GM12878 (cell line): ENCODE data around the gene HOMER2. TPM values are rescaled to one million over a fixed set of nuclear protein-coding genes. Genes with fewer than 3 reads are reported as not detected.

Source experiments
- ATAC-seq: fragments of 200-7000 bp; cut with Tn5 transposase; 3 replicates; pipeline ENCODE4 v1.9.1; 2020; ENCODE audit warnings: mild to moderate bottlenecking, moderate library complexity
- BruUV-seq: library from RNA; stranded (reverse); fragments of 400-500 nt; replicated peaks from 2 replicates; lab custom pipeline; 2021; lab: Mats Ljungman, UMichigan
- CTCF ChIA-PET: fragments of 300-600 bp; sonication (Branson Sonifier 250); formaldehyde crosslinking; extraction: SDS; loops from one replicate; lab custom pipeline; 2021; ENCODE audit warnings: inconsistent platforms; lab: Yijun Ruan, JAX
- POLR2A ChIA-PET: fragments of 350-600 bp; formaldehyde crosslinking; extraction: SDS; loops from one replicate; lab custom pipeline; 2021; ENCODE audit warnings: inconsistent platforms; lab: Charles Lee
- RAD21 ChIA-PET: fragments of 300-600 bp; sonication (Branson Sonifier 250); formaldehyde crosslinking; loops from one replicate; lab custom pipeline; 2023; ENCODE audit warnings: antibody characterized with exemption; ENCODE audit not compliant: unreplicated experiment; lab: Charles Lee
- SMC1A ChIA-PET: fragments of 300-600 bp; sonication (Branson Sonifier 250); formaldehyde crosslinking; loops from one replicate; lab custom pipeline; 2023; ENCODE audit not compliant: unreplicated experiment, uncharacterized antibody; lab: Charles Lee
- DNase-seq: peaks from one replicate; pipeline ENCODE4 v3.0.0-alpha.2; 2011; ENCODE audit warnings: low read depth, low spot score
- FAIRE-seq: peaks from 3 replicates; lab custom pipeline; 2011; peaks lifted over from hg19 to GRCh38; lab: Jason Lieb, UNC
- H2AFZ ChIP-seq: 2 replicates; pipeline ENCODE4 v1.6.0; 2011; ENCODE audit warnings: low read depth, low read length, control low read depth; ENCODE audit not compliant: control insufficient read depth
- H3K27ac ChIP-seq: 2 replicates; pipeline ENCODE4 v1.5.1; 2011; ENCODE audit warnings: control low read depth; ENCODE audit not compliant: control insufficient read depth, insufficient read depth
- H3K27me3 ChIP-seq, 2 experiments: replicated peaks in 1 of 2; 2 replicates each; pipeline versions ENCODE4 v1.6.0 to v1.6.1; 2011; ENCODE audit warnings: low read length in 1 of 2; ENCODE audit not compliant: control insufficient read depth in 2 of 2, insufficient read depth in 2 of 2
- H3K36me3 ChIP-seq, 2 experiments: 2 replicates each; pipeline ENCODE4 v1.5.1; 2011; ENCODE audit warnings: low read length in 1 of 2; ENCODE audit not compliant: control insufficient read depth in 2 of 2, insufficient read depth in 2 of 2
- H3K4me1 ChIP-seq: 2 replicates; pipeline ENCODE4 v1.6.1; 2011; ENCODE audit warnings: mild to moderate bottlenecking, low read length, moderate library complexity, mixed read lengths; ENCODE audit not compliant: control insufficient read depth, insufficient read depth
- H3K4me2 ChIP-seq: 2 replicates; pipeline ENCODE4 v1.6.0; 2011; ENCODE audit warnings: control low read depth; ENCODE audit not compliant: control insufficient read depth, insufficient read depth
- H3K4me3 ChIP-seq: fragments of 200-600 bp; sonication (generic); 2 replicates; pipeline ENCODE4 v1.5.1; 2016
- H3K79me2 ChIP-seq: 2 replicates; pipeline ENCODE4 v1.6.0; 2011; ENCODE audit warnings: low read length; ENCODE audit not compliant: control insufficient read depth, insufficient read depth
- H3K9ac ChIP-seq: 2 replicates; pipeline ENCODE4 v1.8.0; 2011; ENCODE audit warnings: low read length, control low read depth, mixed read lengths; ENCODE audit not compliant: control insufficient read depth, insufficient read depth
- H3K9me3 ChIP-seq: replicated peaks from 3 replicates; pipeline ENCODE4 v1.5.1; 2011; ENCODE audit warnings: mild to moderate bottlenecking, low read length; ENCODE audit not compliant: control insufficient read depth, insufficient read depth
- H4K20me1 ChIP-seq: 2 replicates; pipeline ENCODE4 v1.6.0; 2011; ENCODE audit not compliant: control insufficient read depth, insufficient read depth
- PAX5 ChIP-seq: IDR thresholded peaks from 2 replicates; pipeline ENCODE4 v1.6.1; 2011; ENCODE audit warnings: low read depth, low read length, borderline replicate concordance
- SPI1 ChIP-seq: IDR thresholded peaks from 2 replicates; pipeline ENCODE4 v1.6.1; 2011; ENCODE audit warnings: low read depth, mild to moderate bottlenecking, low read length, moderate library complexity, borderline replicate concordance; ENCODE audit not compliant: insufficient read depth
- ZNF24 ChIP-seq: fragments of 450-650 bp; IDR thresholded peaks from 2 replicates; pipeline ENCODE4 v1.6.1; 2017; ENCODE audit warnings: antibody characterized with exemption, mild to moderate bottlenecking
- WGBS: methylation state at CpG from one replicate; pipeline ENCODE4 v1.1.6; 2016; ENCODE audit warnings: low lambda C conversion rate; ENCODE audit not compliant: insufficient replicate concordance, insufficient coverage; ENCODE audit errors: missing lambda C conversion rate; 5-methylcytosine and 5-hydroxymethylcytosine counted together
- in situ Hi-C: fragments of 300-500 bp; cut with MboI; formaldehyde crosslinking; loops from 9 replicates; pipeline ENCODE4 v1.14.3; 2018; ENCODE audit warnings: mixed read lengths
- intact Hi-C: fragments of 100-400 bp; cut with micrococcal nuclease; formaldehyde crosslinking; loops from one replicate; pipeline ENCODE4 v1.14.2; 2022; ENCODE audit not compliant: unreplicated experiment
- polyA plus RNA-seq, 11 experiments: library from polyadenylated mRNA; depleted of rRNA in 4 of 11; unstranded in 6 of 11; stranded (reverse) in 5 of 11; fragments of >200 nt; fragmentation: Nextera tagmentation in 4 of 11; fragmentation: Illumina TruSeq in 1 of 11; extraction: Ambion mirVana in 4 of 11; extraction: Trizol in 1 of 11; gene quantifications; 1 replicate in 1 of 11; 2 replicates in 10 of 11; pipeline versions ENCODE4 v1.2.1 to v1.2.3, GENCODE V29; 2011 to 2016; ENCODE audit warnings: inconsistent platforms in 2 of 11, missing spikeins in 2 of 11, low read depth in 1 of 11
- total RNA-seq, 4 experiments: library from RNA; depleted of rRNA in 3 of 4; stranded (reverse); fragments of >200 nt in 3 of 4; fragmentation: Illumina TruSeq in 1 of 4; extraction: Trizol in 1 of 4; gene quantifications; 2 replicates each; pipeline versions ENCODE4 v1.2.1 to v1.2.3, GENCODE V29; 2013 to 2021

HOMER2 gene
- total and polyA plus RNA-seq, 10 of the 15 experiments (the other 5 are each of a cell fraction or from before 2014, with no cell fraction given): 0.60 to 5.0 (median 1.8) TPM

- POLR2A ChIA-PET: no interaction called here
- Histone ChIP-seq H3K79me2 (no peaks in the 10 kb centered on the region), H3K4me3 (no peak overlapping the region), H3K9me3 (no peaks in the 10 kb centered on the region), H2AFZ (no peak overlapping the region), H4K20me1 (no peaks in the 10 kb centered on the region), H3K4me1 (peaks cover 32% of the 10 kb centered on the region), H3K36me3 (no peaks in the 10 kb centered on the region), H3K4me2 (no peak overlapping the region), H3K27me3 (peaks cover 0 to 6% of the 10 kb centered on the region in 2 experiments; a peak in 1 of 4 replicates), H3K9ac (no peak overlapping the region), H3K27ac (no peak overlapping the region)
- DNase-seq (no peak), FAIRE-seq (no peak), ATAC-seq (no peak)
- in situ Hi-C loops (loop anchor here (10.0 kb wide), 1 partner anchor 259 kb away; the partner anchor contains the start of gene RPS17), intact Hi-C loops (no loop called here)
- CTCF ChIA-PET: interaction anchor here (0.7 to 1.2 kb wide), 6 partner anchors 9 to 404 kb away, joined by 3 to 6 read pairs (median 3); no protein-coding TSS in a partner anchor
- BruUV-seq: no TSS peak
- RAD21 ChIA-PET: interaction anchor here (3.2 kb wide), 1 partner anchor 29 kb away, joined by 9 read pairs; no protein-coding TSS in a partner anchor
- SMC1A ChIA-PET: interaction anchor here (0.7 to 1.0 kb wide), 2 partner anchors 53 to 196 kb away, joined by 3 read pairs; no protein-coding TSS in a partner anchor
- TF ChIP-seq PAX5: no peak
- WGBS: 53% methylated on average over 2 of the region's 2 CpGs
Observed at GRCh38 chr15:82803793-82804574, 148.5 kb downstream of the HOMER2 start.

GRCh38 chr15:82802497-82802896 is 150.0 kb downstream of the HOMER2 start:
- TF ChIP-seq SPI1: peak; percentile 86
- TF ChIP-seq ZNF24: no peak
- 0% methylated on average over 1 of the region's 1 CpG for WGBS
- RAD21 ChIA-PET: interaction anchor here (1.2 kb wide), 1 partner anchor 9 kb away, joined by 4 read pairs; no protein-coding TSS in a partner anchor

More at GRCh38 chr15:82802497-82802896, 150.0 kb downstream of the HOMER2 start:
- ChIA-PET SMC1A (interaction anchor here (1.0 to 1.3 kb wide), 2 partner anchors 52 to 197 kb away, joined by 3 to 4 read pairs; no protein-coding TSS in a partner anchor), POLR2A (no interaction called here), CTCF (no interaction called here)
- no peak for DNase-seq
- Histone ChIP-seq H3K4me1 (peaks cover 24% of the 10 kb centered on the region), H3K4me3 (no peak overlapping the region), H3K9ac (no peak overlapping the region), H3K36me3 (no peaks in the 10 kb centered on the region), H3K27me3 (peaks cover 0 to 6% of the 10 kb centered on the region in 2 experiments; a peak in 1 of 4 replicates), H3K79me2 (no peaks in the 10 kb centered on the region), H3K9me3 (no peaks in the 10 kb centered on the region), H2AFZ (no peak overlapping the region), H3K27ac (no peak overlapping the region), H4K20me1 (no peaks in the 10 kb centered on the region), H3K4me2 (no peak overlapping the region)
- in situ Hi-C loops (loop anchor here (10.0 kb wide), 1 partner anchor 258 kb away; the partner anchor contains the start of gene RPS17), intact Hi-C loops (no loop called here)
- no peak for FAIRE-seq
- no peak for ATAC-seq
- no TSS peak for BruUV-seq
